ENCODE data around the gene MAP2K1.

- no peak for TF ChIP-seq CTCF (IDR thresholded peaks at IDR 0.05)
- TF ChIP-seq POLR2A (IDR thresholded peaks at IDR 0.05) = no peak
Observed at GRCh38 chr15:66402761-66403284, 16.1 kb downstream of the MAP2K1 start.
